PC-9 (cell line): Measurements from ENCODE around the gene ILF2. TPM values are rescaled to one million over a fixed set of nuclear protein-coding genes. Genes with fewer than 3 reads are reported as not detected.

Experiments
- BruUV-seq: library from RNA; stranded (reverse); fragments of 400-500 nt; replicated peaks from 2 replicates; lab custom pipeline; 2021; lab: Mats Ljungman, UMichigan
- CTCF ChIA-PET: fragments of 300-600 bp; sonication (Branson Sonifier 250); formaldehyde crosslinking; loops from one replicate; lab custom pipeline; 2022; ENCODE audit warnings: antibody characterized with exemption; lab: Charles Lee
- POLR2A ChIA-PET: fragments of 300-600 bp; sonication (Branson Sonifier 250); formaldehyde crosslinking; loops from one replicate; lab custom pipeline; 2022; ENCODE audit warnings: antibody characterized with exemption; ENCODE audit not compliant: unreplicated experiment; lab: Charles Lee
- DNase-seq, 2 experiments: peaks; one replicate each; pipeline versions ENCODE4 v3.0.0 to v3.0.0-alpha.2; 2015 to 2022; ENCODE audit warnings: mixed read lengths in 1 of 2
- H2AFZ ChIP-seq: fragments of 200-600 bp; sonication (generic); 2 replicates; pipeline ENCODE4 v1.8.1; 2017; ENCODE audit warnings: antibody characterized with exemption
- H3F3A ChIP-seq: fragments of 200-600 bp; sonication (generic); 2 replicates; pipeline ENCODE4 v1.8.1; 2017; ENCODE audit warnings: antibody characterized with exemption, mild to moderate bottlenecking, low read depth; ENCODE audit not compliant: insufficient read depth
- H3K27ac ChIP-seq: fragments of 200-600 bp; sonication (generic); 2 replicates; pipeline ENCODE4 v1.6.1; 2016; ENCODE audit warnings: mixed run types
- H3K27me3 ChIP-seq: fragments of 200-600 bp; sonication (generic); 2 replicates; pipeline ENCODE4 v1.6.1; 2016; ENCODE audit warnings: low read depth, mixed run types; ENCODE audit not compliant: insufficient read depth
- H3K36me3 ChIP-seq: fragments of 200-600 bp; sonication (generic); 2 replicates; pipeline ENCODE4 v1.6.1; 2016; ENCODE audit warnings: low read depth, mixed run types
- H3K4me1 ChIP-seq: fragments of 200-600 bp; sonication (generic); replicated peaks from 2 replicates; pipeline ENCODE4 v1.6.1; 2016; ENCODE audit warnings: mixed run types; ENCODE audit not compliant: insufficient read depth
- H3K4me2 ChIP-seq: fragments of 200-600 bp; sonication (generic); 2 replicates; pipeline ENCODE4 v1.6.1; 2017; ENCODE audit warnings: mixed run types
- H3K4me3 ChIP-seq: fragments of 200-600 bp; sonication (generic); 2 replicates; pipeline ENCODE4 v1.6.1; 2016; ENCODE audit warnings: mixed run types
- H3K79me2 ChIP-seq: fragments of 200-600 bp; sonication (generic); 2 replicates; pipeline ENCODE4 v1.6.1; 2017; ENCODE audit warnings: low read depth, mixed run types
- H3K9me2 ChIP-seq: fragments of 200-600 bp; sonication (generic); 2 replicates; pipeline ENCODE4 v1.8.1; 2017; ENCODE audit warnings: mild to moderate bottlenecking; ENCODE audit not compliant: insufficient read depth
- H3K9me3 ChIP-seq: fragments of 200-600 bp; sonication (generic); 2 replicates; pipeline ENCODE4 v1.8.1; 2016; ENCODE audit warnings: low read depth; ENCODE audit not compliant: insufficient read depth
- H4K20me1 ChIP-seq: fragments of 200-600 bp; sonication (generic); 2 replicates; pipeline ENCODE4 v1.8.1; 2017; ENCODE audit not compliant: insufficient read depth
- CTCF ChIP-seq: fragments of 200-600 bp; sonication (generic); conservative IDR thresholded peaks from 2 replicates; pipeline ENCODE4 v1.6.1; 2017; ENCODE audit warnings: mixed run types, antibody characterized with exemption, mild to moderate bottlenecking, moderate library complexity
- EZH2 ChIP-seq: fragments of 200-600 bp; sonication (generic); IDR thresholded peaks from 2 replicates; pipeline ENCODE4 v1.8.0; 2017; ENCODE audit warnings: antibody characterized with exemption, low read depth
- intact Hi-C: fragments of 100-400 bp; cut with micrococcal nuclease; formaldehyde crosslinking; loops from one replicate; pipeline ENCODE4 v1.10.0; 2022; ENCODE audit not compliant: unreplicated experiment
- total RNA-seq: library from RNA; stranded (reverse); gene quantifications from 2 replicates; pipeline ENCODE4 v1.2.3, GENCODE V29; 2021

The ILF2 gene
- total RNA-seq, 1 experiment from 2014 or later: 145 TPM

- no peak overlapping the region for H2AFZ ChIP-seq
- H3K9me2 ChIP-seq: no peaks in the 10 kb centered on the region
- peaks cover 11% of the 10 kb centered on the region for H3K4me1 ChIP-seq
- TF ChIP-seq CTCF (no peak), EZH2 (no peak)
- no peaks in the 10 kb centered on the region for H4K20me1 ChIP-seq
- H3F3A ChIP-seq: peaks cover 35% of the 10 kb centered on the region
- intact Hi-C loops: no loop called here
- no peak for DNase-seq
- H3K79me2 ChIP-seq: no peaks in the 10 kb centered on the region
- no peak overlapping the region for H3K27ac ChIP-seq
- no TSS peak for BruUV-seq
- CTCF ChIA-PET: no interaction called here
- no peak overlapping the region for H3K4me2 ChIP-seq
- H3K9me3 ChIP-seq: no peaks in the 10 kb centered on the region
- POLR2A ChIA-PET: interaction anchor here (0.6 kb wide), 1 partner anchor 326 kb away, joined by 3 read pairs; the partner anchor contains the start of gene JTB
- H3K4me3 ChIP-seq: no peak overlapping the region
- no peaks in the 10 kb centered on the region for H3K27me3 ChIP-seq
- H3K36me3 ChIP-seq: no peaks in the 10 kb centered on the region
These were observed 19.0 kb downstream of the ILF2 start for GRCh38 chr1:153651771-153652170.

GRCh38 chr1:153649863-153650235 is 20.9 kb downstream of the ILF2 start:
- no peaks in the 10 kb centered on the region for H3K9me2 ChIP-seq
- POLR2A ChIA-PET: no interaction called here
- H3K27ac ChIP-seq: no peak overlapping the region
- CTCF ChIA-PET: no interaction called here
- H3F3A ChIP-seq: peaks cover 43% of the 10 kb centered on the region
- no peaks in the 10 kb centered on the region for H3K9me3 ChIP-seq
- intact Hi-C loops: no loop called here
- H3K4me3 ChIP-seq: no peak overlapping the region
- TF ChIP-seq EZH2 (no peak), CTCF (no peak)
- no peak overlapping the region for H2AFZ ChIP-seq
- H3K4me1 ChIP-seq: peaks cover 11% of the 10 kb centered on the region
- DNase-seq: no peak
- no peaks in the 10 kb centered on the region for H4K20me1 ChIP-seq
- H3K27me3 ChIP-seq: no peaks in the 10 kb centered on the region
- H3K36me3 ChIP-seq: peaks cover 14% of the 10 kb centered on the region; the same call in 1 of the 2 replicates
- BruUV-seq: no TSS peak
- no peaks in the 10 kb centered on the region for H3K79me2 ChIP-seq
- H3K4me2 ChIP-seq: no peak overlapping the region

DNA sequence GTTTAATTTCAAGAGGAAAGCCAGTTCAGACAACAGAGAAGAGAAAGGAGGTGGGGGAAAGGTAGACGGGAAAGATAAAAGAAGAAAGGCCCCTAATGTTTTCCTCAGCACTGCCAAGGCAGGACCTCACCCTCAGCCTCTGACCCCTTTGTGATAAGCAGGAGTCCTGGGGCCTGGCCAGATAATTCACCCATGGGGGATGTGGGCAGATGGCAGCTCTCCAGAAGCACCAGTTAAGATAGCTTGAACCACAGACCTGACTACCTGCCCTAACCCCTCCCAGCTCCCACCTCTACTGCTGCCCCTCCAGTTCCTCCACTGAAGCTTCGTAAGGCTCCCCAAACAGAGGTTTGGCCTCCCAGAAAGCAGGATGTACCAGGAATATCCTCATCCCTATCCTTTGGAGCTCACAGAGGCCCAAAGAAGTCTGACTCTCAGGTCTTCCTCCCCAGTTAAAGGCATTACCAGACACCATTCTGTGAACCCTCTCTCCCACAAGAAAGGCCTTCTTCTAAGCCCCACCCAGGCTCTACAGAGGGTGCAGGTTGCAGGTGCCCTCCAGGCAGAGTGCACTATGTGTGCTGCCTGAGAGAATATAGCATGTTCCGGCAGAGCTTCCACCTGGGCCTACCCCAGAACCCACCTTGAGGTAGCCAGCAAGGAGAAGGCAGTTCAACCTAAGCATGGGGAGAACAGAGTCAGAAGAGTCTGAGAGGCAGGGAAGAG is 21.5 kb downstream of the ILF2 start:
- H3K27me3 ChIP-seq: no peaks in the 10 kb centered on the region
- POLR2A ChIA-PET: interaction anchor here (0.6 kb wide), 1 partner anchor 11 kb away, joined by 4 read pairs; no protein-coding TSS in a partner anchor
- H3K4me2 ChIP-seq: no peak overlapping the region
- H4K20me1 ChIP-seq: peaks cover 2% of the 10 kb centered on the region; the same call in 1 of the 2 replicates
- peaks cover 46% of the 10 kb centered on the region for H3F3A ChIP-seq
- no peak overlapping the region for H3K4me3 ChIP-seq
- no peak for TF ChIP-seq CTCF
- TF ChIP-seq EZH2: no peak
- no peaks in the 10 kb centered on the region for H3K79me2 ChIP-seq
- no peak for DNase-seq
- no peak overlapping the region for H3K27ac ChIP-seq
- H3K4me1 ChIP-seq: peaks cover 11% of the 10 kb centered on the region
- CTCF ChIA-PET: no interaction called here
- H3K9me2 ChIP-seq: no peaks in the 10 kb centered on the region
- H2AFZ ChIP-seq: no peak overlapping the region
- peaks cover 19% of the 10 kb centered on the region; the same call in 1 of the 2 replicates for H3K36me3 ChIP-seq
- no peaks in the 10 kb centered on the region for H3K9me3 ChIP-seq
- BruUV-seq: no TSS peak
- intact Hi-C loops: no loop called here
